H9 (cell line): Measurements from ENCODE around the gene ACBD7. TPM values are rescaled to one million over a fixed set of nuclear protein-coding genes. Genes with fewer than 3 reads are reported as not detected.

Experiments
- DNase-seq: peaks from one replicate; pipeline ENCODE4 v3.0.0-alpha.2; 2017
- H2AFZ ChIP-seq: one replicate; pipeline ENCODE4 v1.6.1; 2013; ENCODE audit warnings: mild to moderate bottlenecking, low read length, control low read depth, moderate library complexity
- H2AK5ac ChIP-seq: 2 replicates; pipeline ENCODE4 v1.6.1; 2013; ENCODE audit warnings: low read length, control low read depth, mixed read lengths; ENCODE audit not compliant: insufficient read length
- H2BK120ac ChIP-seq: one replicate; pipeline ENCODE4 v1.6.1; 2013; ENCODE audit warnings: low read depth, mild to moderate bottlenecking, low read length, control low read depth, inconsistent platforms; ENCODE audit not compliant: poor library complexity, severe bottlenecking
- H2BK12ac ChIP-seq: 2 replicates; pipeline ENCODE4 v1.6.1; 2013; ENCODE audit warnings: low read length, control low read depth, mixed read lengths, low read depth; ENCODE audit not compliant: insufficient read length
- H2BK15ac ChIP-seq: 2 replicates; pipeline ENCODE4 v1.6.1; 2013; ENCODE audit warnings: low read depth, low read length, control low read depth
- H2BK20ac ChIP-seq: one replicate; pipeline ENCODE4 v1.6.1; 2013; ENCODE audit warnings: low read depth, mild to moderate bottlenecking, low read length, control low read depth, inconsistent platforms; ENCODE audit not compliant: poor library complexity, severe bottlenecking
- H2BK5ac ChIP-seq: 2 replicates; pipeline ENCODE4 v1.6.1; 2013; ENCODE audit warnings: low read length, control low read depth, mixed read lengths; ENCODE audit not compliant: insufficient read length
- H3K14ac ChIP-seq: 2 replicates; pipeline ENCODE4 v1.6.1; 2013; ENCODE audit warnings: low read length, control low read depth; ENCODE audit not compliant: insufficient read depth
- H3K18ac ChIP-seq: 2 replicates; pipeline ENCODE4 v1.6.1; 2013; ENCODE audit warnings: low read depth, mild to moderate bottlenecking, mixed read lengths, low read length, control low read depth; ENCODE audit not compliant: insufficient read length
- H3K23ac ChIP-seq: 2 replicates; pipeline ENCODE4 v1.6.1; 2013; ENCODE audit warnings: low read length, control low read depth, mixed read lengths, low read depth; ENCODE audit not compliant: insufficient read length
- H3K23me2 ChIP-seq: 2 replicates; pipeline ENCODE4 v1.6.1; 2013; ENCODE audit warnings: low read depth, mild to moderate bottlenecking, mixed read lengths, low read length, control low read depth; ENCODE audit not compliant: insufficient read length, poor library complexity, severe bottlenecking
- H3K27ac ChIP-seq: 2 replicates; pipeline ENCODE4 v1.5.1; 2013; ENCODE audit warnings: low read length, control low read depth, mixed read lengths, low read depth; ENCODE audit not compliant: insufficient read length
- H3K27me3 ChIP-seq: 2 replicates; pipeline ENCODE4 v1.6.1; 2013; ENCODE audit warnings: low read length, control low read depth, inconsistent platforms; ENCODE audit not compliant: insufficient read depth
- H3K4ac ChIP-seq: 2 replicates; pipeline ENCODE4 v1.6.1; 2013; ENCODE audit warnings: low read depth, mild to moderate bottlenecking, control low read depth, inconsistent platforms, low read length, moderate library complexity
- H3K4me1 ChIP-seq: 2 replicates; pipeline ENCODE4 v1.6.1; 2013; ENCODE audit warnings: low read length, control low read depth, inconsistent platforms; ENCODE audit not compliant: insufficient read depth
- H3K4me2 ChIP-seq: 2 replicates; pipeline ENCODE4 v1.6.1; 2013; ENCODE audit warnings: low read length, control low read depth, mixed read lengths; ENCODE audit not compliant: insufficient read length, insufficient read depth
- H3K56ac ChIP-seq: 2 replicates; pipeline ENCODE4 v1.6.1; 2013; ENCODE audit warnings: low read depth, mild to moderate bottlenecking, mixed read lengths, low read length, control low read depth; ENCODE audit not compliant: insufficient read length
- H3K79me1 ChIP-seq: 2 replicates; pipeline ENCODE4 v1.6.1; 2013; ENCODE audit warnings: low read depth, mild to moderate bottlenecking, moderate library complexity, low read length, control low read depth, inconsistent platforms; ENCODE audit not compliant: insufficient read depth, poor library complexity, severe bottlenecking
- H3K79me2 ChIP-seq: 2 replicates; pipeline ENCODE4 v1.6.1; 2013; ENCODE audit warnings: low read length, control low read depth, inconsistent platforms; ENCODE audit not compliant: insufficient read depth
- H3K9ac ChIP-seq: 2 replicates; pipeline ENCODE4 v1.6.1; 2013; ENCODE audit warnings: low read length, control low read depth, mixed read lengths; ENCODE audit not compliant: insufficient read length; ENCODE audit errors: extremely low read depth
- H3K9me3 ChIP-seq: one replicate; pipeline ENCODE4 v1.6.1; 2013; ENCODE audit warnings: low read depth, low read length, inconsistent platforms; ENCODE audit not compliant: control insufficient read depth
- H3T11ph ChIP-seq: one replicate; pipeline ENCODE4 v1.6.1; 2013; ENCODE audit warnings: mild to moderate bottlenecking, low read length, control low read depth, inconsistent platforms
- H4K20me1 ChIP-seq: one replicate; pipeline ENCODE4 v1.6.1; 2013; ENCODE audit not compliant: control insufficient read depth, insufficient read length, insufficient read depth
- H4K5ac ChIP-seq: 2 replicates; pipeline ENCODE4 v1.6.1; 2013; ENCODE audit warnings: low read depth, mild to moderate bottlenecking, mixed read lengths, low read length, control low read depth; ENCODE audit not compliant: insufficient read length
- H4K8ac ChIP-seq: replicated peaks from 2 replicates; pipeline ENCODE4 v1.6.1; 2013; ENCODE audit warnings: low read length, control low read depth, mixed read lengths, low read depth; ENCODE audit not compliant: insufficient read length
- H4K91ac ChIP-seq: 2 replicates; pipeline ENCODE4 v1.6.1; 2013; ENCODE audit warnings: low read depth, mild to moderate bottlenecking, moderate library complexity, mixed read lengths, low read length, control low read depth; ENCODE audit not compliant: insufficient read length
- H3K27ac Mint-ChIP-seq, 3 experiments: 2 replicates in 2 of 3; 3 replicates in 1 of 3; pipeline ENCODE4 v1.8.0; 2020 to 2021; ENCODE audit warnings: mixed read lengths in 3 of 3, mild to moderate bottlenecking in 1 of 3, moderate library complexity in 1 of 3
- H3K27me3 Mint-ChIP-seq: 2 replicates; pipeline ENCODE4 v1.8.0; 2021; ENCODE audit warnings: low read depth, mild to moderate bottlenecking, moderate library complexity, mixed read lengths
- H3K36me3 Mint-ChIP-seq, 3 experiments: 2 replicates in 2 of 3; 3 replicates in 1 of 3; pipeline ENCODE4 v1.8.0; 2020 to 2021; ENCODE audit warnings: low read depth in 3 of 3, mixed read lengths in 3 of 3; ENCODE audit not compliant: insufficient read depth in 1 of 3
- H3K4me1 Mint-ChIP-seq, 2 experiments: 2 replicates each; pipeline ENCODE4 v1.8.0; 2020; ENCODE audit warnings: mixed read lengths in 2 of 2
- H3K4me3 Mint-ChIP-seq, 2 experiments: 2 replicates in 1 of 2; 3 replicates in 1 of 2; pipeline ENCODE4 v1.8.0; 2020 to 2021; ENCODE audit warnings: mild to moderate bottlenecking in 2 of 2, mixed read lengths in 2 of 2, moderate library complexity in 1 of 2
- H3K9me3 Mint-ChIP-seq, 2 experiments: 2 replicates in 1 of 2; 3 replicates in 1 of 2; pipeline ENCODE4 v1.8.0; 2020; ENCODE audit warnings: mild to moderate bottlenecking in 2 of 2, mixed read lengths in 2 of 2, moderate library complexity in 1 of 2
- WGBS: extraction: QIAGEN DNeasy Blood & Tissue Kit; methylation state at CpG from one replicate; pipeline ENCODE4 v1.1.7; 2013; ENCODE audit warnings: missing lambda C conversion rate, low lambda C conversion rate, mixed read lengths; ENCODE audit not compliant: insufficient read length; ENCODE audit errors: extremely low coverage; 5-methylcytosine and 5-hydroxymethylcytosine counted together
- total RNA-seq: library from RNA; stranded (reverse); gene quantifications from 2 replicates; pipeline ENCODE4 v1.2.1, GENCODE V29; 2021
- TF ChIP-seq, protein P1 (sequence below): fragments of 200-600 bp; sonication (generic); conservative IDR thresholded peaks from 3 replicates; pipeline ENCODE4 v1.8.0; 2021; ENCODE audit warnings: antibody characterized with exemption, mild to moderate bottlenecking

The ACBD7 gene
- total RNA-seq, 1 experiment from 2014 or later = 25.0 TPM

DNA sequence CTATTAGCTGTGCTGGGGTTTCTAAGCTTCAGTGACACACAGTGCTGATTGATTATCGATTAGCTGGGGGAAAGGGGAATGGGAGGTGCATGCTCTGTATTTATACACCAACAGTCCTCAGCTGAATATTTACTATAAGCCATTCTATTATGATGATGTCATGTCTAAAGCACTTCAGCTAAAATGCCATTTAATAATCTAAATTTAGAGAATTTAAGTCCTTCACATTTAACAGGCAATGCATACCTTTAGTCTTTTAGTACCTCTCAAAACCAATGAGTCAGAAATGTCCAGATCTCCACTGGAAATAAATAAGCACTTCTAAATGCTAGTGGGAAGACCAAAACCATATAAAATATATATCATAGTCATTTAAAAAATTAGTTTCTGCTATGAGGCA, 33.1 kb upstream of the ACBD7 start:
- no peak overlapping the region for H2BK20ac ChIP-seq
- no peaks in the 10 kb centered on the region for H3K79me2 ChIP-seq
- H3K56ac ChIP-seq = no peak overlapping the region
- no peak overlapping the region for H3K14ac ChIP-seq
- H2AK5ac ChIP-seq = no peak overlapping the region
- H3K4me1 ChIP-seq = no peaks in the 10 kb centered on the region
- no peak for DNase-seq
- Mint-ChIP-seq H3K27ac (no peak overlapping the region), H3K4me1 (no peaks in the 10 kb centered on the region), H3K36me3 (peaks cover 9 to 33% (median 18%) of the 10 kb centered on the region in 3 experiments), H3K4me3 (no peak overlapping the region), H3K27me3 (no peaks in the 10 kb centered on the region), H3K9me3 (no peaks in the 10 kb centered on the region)
- H3K27ac ChIP-seq = no peak overlapping the region
- no peak overlapping the region for H3K4ac ChIP-seq
- H4K20me1 ChIP-seq = no peaks in the 10 kb centered on the region
- H4K91ac ChIP-seq = no peak overlapping the region
- no peak overlapping the region for H3K9ac ChIP-seq
- TF ChIP-seq, protein P1, sequence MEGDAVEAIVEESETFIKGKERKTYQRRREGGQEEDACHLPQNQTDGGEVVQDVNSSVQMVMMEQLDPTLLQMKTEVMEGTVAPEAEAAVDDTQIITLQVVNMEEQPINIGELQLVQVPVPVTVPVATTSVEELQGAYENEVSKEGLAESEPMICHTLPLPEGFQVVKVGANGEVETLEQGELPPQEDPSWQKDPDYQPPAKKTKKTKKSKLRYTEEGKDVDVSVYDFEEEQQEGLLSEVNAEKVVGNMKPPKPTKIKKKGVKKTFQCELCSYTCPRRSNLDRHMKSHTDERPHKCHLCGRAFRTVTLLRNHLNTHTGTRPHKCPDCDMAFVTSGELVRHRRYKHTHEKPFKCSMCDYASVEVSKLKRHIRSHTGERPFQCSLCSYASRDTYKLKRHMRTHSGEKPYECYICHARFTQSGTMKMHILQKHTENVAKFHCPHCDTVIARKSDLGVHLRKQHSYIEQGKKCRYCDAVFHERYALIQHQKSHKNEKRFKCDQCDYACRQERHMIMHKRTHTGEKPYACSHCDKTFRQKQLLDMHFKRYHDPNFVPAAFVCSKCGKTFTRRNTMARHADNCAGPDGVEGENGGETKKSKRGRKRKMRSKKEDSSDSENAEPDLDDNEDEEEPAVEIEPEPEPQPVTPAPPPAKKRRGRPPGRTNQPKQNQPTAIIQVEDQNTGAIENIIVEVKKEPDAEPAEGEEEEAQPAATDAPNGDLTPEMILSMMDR = no peak
- H3K18ac ChIP-seq = no peak overlapping the region
- H3K4me2 ChIP-seq = no peak overlapping the region
- no CpG with 5 or more reads among the region's 1 CpG for WGBS
- H4K8ac ChIP-seq = no peak overlapping the region
- H4K5ac ChIP-seq = no peak overlapping the region
- H2BK120ac ChIP-seq = no peak overlapping the region
- H2AFZ ChIP-seq = no peak overlapping the region
- H3K23ac ChIP-seq = no peak overlapping the region
- H3K79me1 ChIP-seq = no peaks in the 10 kb centered on the region
- H2BK15ac ChIP-seq = no peak overlapping the region
- H2BK5ac ChIP-seq = no peak overlapping the region
- no peak overlapping the region for H3T11ph ChIP-seq
- no peaks in the 10 kb centered on the region for H3K27me3 ChIP-seq
- H3K9me3 ChIP-seq = no peaks in the 10 kb centered on the region
- H2BK12ac ChIP-seq = no peak overlapping the region
- no peaks in the 10 kb centered on the region for H3K23me2 ChIP-seq
